Subcutaneous abdominal adipose tissue (tissue), 5 donors: ENCODE data around the gene FNBP1L.
A peak's percentile ranks its signal among the peaks of the same experiment; 100 is the strongest.

Source experiments
- H3K27ac ChIP-seq: one replicate; pipeline ENCODE4 v1.7.0; 2013; ENCODE audit warnings: low read depth, mild to moderate bottlenecking, inconsistent platforms, low read length, moderate library complexity
- H3K27me3 ChIP-seq, 5 donors: one replicate each; pipeline ENCODE4 v1.7.0; 2013; ENCODE audit warnings: low read length in 5 of 5, inconsistent platforms in 1 of 5; ENCODE audit not compliant: control insufficient read depth in 5 of 5, insufficient read depth in 4 of 5
- H3K36me3 ChIP-seq, 5 donors: one replicate each; pipeline ENCODE4 v1.7.0; 2013; ENCODE audit warnings: low read length in 5 of 5; ENCODE audit not compliant: control insufficient read depth in 5 of 5, insufficient read depth in 5 of 5
- H3K4me1 ChIP-seq, 5 donors: one replicate each; pipeline ENCODE4 v1.7.0; 2013; ENCODE audit warnings: low read length in 5 of 5, mild to moderate bottlenecking in 3 of 5, moderate library complexity in 1 of 5; ENCODE audit not compliant: control insufficient read depth in 5 of 5, insufficient read depth in 5 of 5
- H3K4me3 ChIP-seq, 5 donors: one replicate each; pipeline ENCODE4 v1.7.0; 2013; ENCODE audit warnings: low read length in 5 of 5, low read depth in 1 of 5
- H3K9ac ChIP-seq, 5 donors: one replicate each; pipeline ENCODE4 v1.7.0; 2013; ENCODE audit warnings: low read length in 5 of 5, mild to moderate bottlenecking in 4 of 5, moderate library complexity in 3 of 5
- H3K9me3 ChIP-seq, 5 donors: one replicate each; pipeline ENCODE4 v1.7.0; 2013; ENCODE audit warnings: low read length in 5 of 5; ENCODE audit not compliant: control insufficient read depth in 5 of 5
- donor health status: healthy.
- donor health status: healthy.
- donor health status: healthy.
- donor health status: healthy.
- donor health status: healthy.

The FNBP1L gene

GRCh38 chr1:93598861-93599439, 151.0 kb downstream of the FNBP1L start:
- Histone ChIP-seq H3K4me3 (no peak overlapping the region), H3K27me3 (no peaks in the 10 kb centered on the region), H3K36me3 (no peaks in the 10 kb centered on the region), H3K4me1 (peaks cover 4 to 67% (median 56%) of the 10 kb centered on the region in 5 donors), H3K9ac (no peak overlapping the region), H3K27ac (peak overlapping the region; percentile 61), H3K9me3 (no peaks in the 10 kb centered on the region)

GRCh38 chr1:93599479-93599878, 151.6 kb downstream of the FNBP1L start:
- peaks cover 4 to 65% (median 53%) of the 10 kb centered on the region in 5 donors for H3K4me1 ChIP-seq
- H3K27me3 ChIP-seq, result no peaks in the 10 kb centered on the region
- no peak overlapping the region for H3K9ac ChIP-seq
- H3K27ac ChIP-seq, result peak overlapping the region; percentile 61
- H3K9me3 ChIP-seq, result no peaks in the 10 kb centered on the region
- no peak overlapping the region for H3K4me3 ChIP-seq
- no peaks in the 10 kb centered on the region for H3K36me3 ChIP-seq

- Histone ChIP-seq H3K4me1 (peaks cover 2 to 56% (median 41%) of the 10 kb centered on the region in 5 donors), H3K9ac (no peak overlapping the region), H3K27ac (peak overlapping the region; percentile 61), H3K27me3 (no peaks in the 10 kb centered on the region), H3K9me3 (no peaks in the 10 kb centered on the region), H3K36me3 (no peaks in the 10 kb centered on the region), H3K4me3 (no peak overlapping the region)
Measured at GRCh38 chr1:93600663-93601062, 152.7 kb downstream of the FNBP1L start.

- Histone ChIP-seq H3K27ac (no peak overlapping the region), H3K27me3 (no peaks in the 10 kb centered on the region), H3K9me3 (no peaks in the 10 kb centered on the region), H3K4me1 (peaks cover 0 to 49% (median 36%) of the 10 kb centered on the region in 5 donors), H3K36me3 (no peaks in the 10 kb centered on the region), H3K9ac (no peak overlapping the region), H3K4me3 (no peak overlapping the region)
Measured at GRCh38 chr1:93601686-93602085, 153.8 kb downstream of the FNBP1L start.

- Histone ChIP-seq H3K4me3 (no peak overlapping the region), H3K9me3 (no peaks in the 10 kb centered on the region), H3K27ac (no peak overlapping the region), H3K27me3 (no peaks in the 10 kb centered on the region), H3K4me1 (peaks cover under 1 to 51% (median 40%) of the 10 kb centered on the region in 5 donors), H3K36me3 (no peaks in the 10 kb centered on the region), H3K9ac (no peak overlapping the region)
Measured at GRCh38 chr1:93602101-93602500, 154.2 kb downstream of the FNBP1L start.

- Histone ChIP-seq H3K27ac (no peak overlapping the region), H3K27me3 (no peaks in the 10 kb centered on the region), H3K4me1 (peaks cover 2 to 52% (median 44%) of the 10 kb centered on the region in 5 donors), H3K4me3 (no peak overlapping the region), H3K36me3 (no peaks in the 10 kb centered on the region), H3K9ac (no peak overlapping the region), H3K9me3 (no peaks in the 10 kb centered on the region)
Measured at GRCh38 chr1:93603106-93603505, 155.2 kb downstream of the FNBP1L start.

- H3K4me1 ChIP-seq, result peaks cover 6 to 52% (median 44%) of the 10 kb centered on the region in 5 donors
- H3K4me3 ChIP-seq, result no peak overlapping the region
- H3K9me3 ChIP-seq, result no peaks in the 10 kb centered on the region
- H3K36me3 ChIP-seq, result no peaks in the 10 kb centered on the region
- H3K27ac ChIP-seq, result no peak overlapping the region
- no peaks in the 10 kb centered on the region for H3K27me3 ChIP-seq
- no peak overlapping the region for H3K9ac ChIP-seq
Measured at GRCh38 chr1:93603601-93604000, 155.7 kb downstream of the FNBP1L start.
